ENCODE measurements around the gene FAM20C.
A peak's percentile ranks its signal among the peaks of the same experiment; 100 is the strongest.

FAM20C gene

DNA sequence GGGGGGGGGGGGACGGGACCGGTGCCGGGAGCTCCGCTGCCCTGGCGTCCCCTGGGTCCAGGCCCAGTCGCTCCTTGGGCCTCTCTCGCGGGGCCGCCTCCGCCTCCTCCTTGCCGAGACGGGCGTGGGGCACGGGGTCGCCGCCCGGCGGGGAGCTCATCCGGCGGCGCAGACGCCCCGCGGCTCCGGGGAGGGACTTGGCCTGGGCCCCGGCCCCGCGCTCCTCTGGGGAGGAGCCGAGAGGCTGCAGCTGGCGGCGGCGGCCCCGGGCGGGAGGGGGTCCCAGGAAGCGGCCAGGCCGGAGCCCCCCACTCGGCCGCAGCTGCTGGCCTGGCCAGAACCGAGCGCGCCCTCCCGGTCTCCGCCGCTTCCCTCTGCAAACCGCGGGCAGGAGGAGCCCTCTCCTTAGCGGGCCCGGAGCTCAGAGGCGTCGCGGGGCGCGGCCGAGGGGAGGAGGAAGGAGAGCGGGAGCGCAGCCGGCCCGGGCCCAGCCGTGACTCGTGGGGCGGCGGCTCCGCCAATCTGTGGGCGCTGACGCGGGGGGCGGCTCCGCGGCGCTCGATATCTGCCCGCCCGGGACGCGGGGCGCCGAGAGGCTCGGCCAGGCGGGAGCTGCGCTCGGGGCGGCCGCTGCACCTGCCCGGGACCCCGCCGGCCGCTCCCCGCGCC lies at the start of gene FAM20C:
TSS of gene FAM20C (plus strand) at position 591 of the 669 bp plus-strand sequence. CDS start 629 bp downstream, outside the sequence.
- peak in 1 of 2 donors; percentile 4 for DNase-seq (ENCODE audit: low read depth in 2 of 2)

- no peak for DNase-seq (ENCODE audit: low read depth in 2 of 2)
Observed at GRCh38 chr7:143145-143751, 49.1 kb upstream of the FAM20C start.

DNA sequence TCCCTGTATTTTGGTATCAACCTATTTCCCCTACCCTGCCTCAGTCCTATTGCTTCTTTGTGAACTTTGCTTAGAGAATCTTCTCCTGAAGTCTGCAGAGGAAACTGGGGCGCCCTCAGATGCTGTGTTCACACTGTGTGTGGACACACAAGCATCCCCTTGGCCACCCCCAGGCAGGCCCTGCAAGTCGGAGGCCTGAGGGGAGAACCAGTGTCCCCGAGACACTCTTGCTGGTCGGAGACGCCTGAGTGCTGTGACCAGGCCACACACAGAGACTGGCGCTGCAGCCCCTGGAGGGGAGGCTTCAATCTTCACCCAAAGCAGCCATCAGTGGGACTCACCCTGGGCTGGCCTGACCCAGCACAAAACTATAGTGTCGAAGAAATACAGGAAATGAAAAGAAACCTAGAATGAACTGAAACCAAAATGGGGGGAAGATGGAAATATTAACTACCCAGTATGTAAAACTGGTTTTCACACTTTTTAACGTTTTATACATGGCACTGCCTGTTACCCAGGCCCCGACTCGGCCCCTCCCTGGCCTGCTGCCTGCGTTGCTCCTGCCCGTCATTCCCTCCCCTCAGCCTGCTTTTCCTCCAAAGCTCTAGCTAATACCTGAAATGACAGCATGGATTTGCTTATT lies 48.4 kb upstream of the FAM20C start:
- DNase-seq (ENCODE audit: low read depth in 2 of 2): no peak

- DNase-seq (ENCODE audit: low read depth in 2 of 2): no peak
Observed at GRCh38 chr7:144454-144826, 47.9 kb upstream of the FAM20C start.

DNA sequence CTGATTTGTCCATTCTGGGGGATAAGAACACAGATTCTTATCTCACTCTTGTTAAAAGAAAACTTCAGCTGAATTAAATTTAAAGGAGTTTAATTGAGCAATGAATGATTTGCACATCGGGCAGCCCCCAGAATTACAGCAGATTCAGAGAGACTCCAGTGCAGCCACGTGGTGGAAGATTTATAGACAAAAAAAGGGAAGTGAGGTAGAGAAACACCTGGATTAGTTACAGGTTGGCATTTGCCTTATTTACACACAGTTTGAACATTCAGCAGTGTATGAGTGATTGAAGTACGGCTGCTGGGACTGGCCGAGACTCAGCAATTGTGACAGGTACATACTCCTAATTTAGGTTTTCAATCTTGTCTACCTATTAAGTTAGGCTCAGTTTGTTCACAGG lies 46.5 kb upstream of the FAM20C start:
- no peak for DNase-seq (ENCODE audit: low read depth in 2 of 2)

DNA sequence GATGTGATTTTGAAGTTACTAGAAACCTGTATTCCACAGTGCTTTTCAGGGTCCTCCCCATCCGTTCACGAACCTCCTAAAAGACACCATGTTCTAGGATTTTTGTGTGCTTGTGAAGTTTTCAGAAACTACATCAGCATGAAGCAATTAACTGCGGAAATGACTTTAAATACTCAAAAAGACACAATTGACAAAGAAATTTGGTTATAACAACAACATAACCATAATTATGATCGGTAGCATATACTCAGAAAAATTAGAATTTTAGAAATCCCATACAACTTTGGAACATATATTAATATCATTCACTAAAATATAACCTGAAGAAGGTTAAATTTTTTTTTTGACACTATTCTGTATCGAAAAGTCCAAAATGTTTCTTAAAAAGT lies 43.8 kb upstream of the FAM20C start:
- no peak for DNase-seq (ENCODE audit: low read depth in 2 of 2)

GRCh38 chr7:148932-149790 lies 43.2 kb upstream of the FAM20C start:
- peak; percentile 94 to 97 for DNase-seq (ENCODE audit: low read depth in 2 of 2)

DNA sequence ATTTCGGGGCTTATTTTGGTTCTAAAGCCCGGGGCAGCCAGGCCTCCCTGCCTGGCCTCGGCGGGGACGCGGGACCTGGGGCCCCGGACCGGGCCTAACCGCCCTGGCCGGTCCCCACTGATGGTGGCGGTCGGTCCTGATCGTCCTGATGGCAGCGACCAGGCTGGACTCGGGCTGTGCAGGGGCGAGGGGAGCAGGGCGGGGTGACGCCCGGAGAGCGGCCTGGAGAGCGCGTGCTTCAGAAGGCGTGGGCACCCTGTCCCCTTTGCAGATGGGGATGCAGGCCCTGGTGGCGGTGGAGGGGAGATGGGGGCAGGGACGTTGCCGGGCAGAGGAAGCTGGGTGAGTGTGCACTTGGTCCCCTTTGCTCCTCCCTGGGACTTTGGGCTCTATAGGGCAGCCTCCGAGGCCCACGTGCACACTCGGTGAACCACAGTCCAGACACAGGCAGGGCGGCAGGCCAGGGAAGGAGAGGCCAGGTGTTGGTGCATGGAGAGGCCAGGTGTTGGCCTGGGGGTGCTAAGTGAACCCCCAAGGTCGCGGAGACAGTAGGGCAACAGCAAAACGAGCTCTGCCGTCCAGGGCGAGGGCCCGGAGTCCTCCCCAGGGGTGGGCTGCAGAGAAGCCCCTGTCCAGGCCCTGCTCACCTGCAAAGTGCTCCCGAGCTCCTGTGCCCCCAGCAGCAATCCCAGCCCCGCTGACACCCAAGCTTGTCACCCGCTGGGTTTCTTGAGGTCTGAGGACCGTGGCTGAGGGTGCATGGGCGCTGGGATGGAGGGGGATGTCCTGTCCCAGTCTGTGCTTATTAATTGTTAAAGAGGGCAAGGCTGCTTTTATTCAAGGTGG lies 42.4 kb upstream of the FAM20C start:
- DNase-seq (ENCODE audit: low read depth in 2 of 2): peak; percentile 3 to 8

GRCh38 chr7:150811-151221 lies 41.6 kb upstream of the FAM20C start:
- no peak for DNase-seq (ENCODE audit: low read depth in 2 of 2)

DNA sequence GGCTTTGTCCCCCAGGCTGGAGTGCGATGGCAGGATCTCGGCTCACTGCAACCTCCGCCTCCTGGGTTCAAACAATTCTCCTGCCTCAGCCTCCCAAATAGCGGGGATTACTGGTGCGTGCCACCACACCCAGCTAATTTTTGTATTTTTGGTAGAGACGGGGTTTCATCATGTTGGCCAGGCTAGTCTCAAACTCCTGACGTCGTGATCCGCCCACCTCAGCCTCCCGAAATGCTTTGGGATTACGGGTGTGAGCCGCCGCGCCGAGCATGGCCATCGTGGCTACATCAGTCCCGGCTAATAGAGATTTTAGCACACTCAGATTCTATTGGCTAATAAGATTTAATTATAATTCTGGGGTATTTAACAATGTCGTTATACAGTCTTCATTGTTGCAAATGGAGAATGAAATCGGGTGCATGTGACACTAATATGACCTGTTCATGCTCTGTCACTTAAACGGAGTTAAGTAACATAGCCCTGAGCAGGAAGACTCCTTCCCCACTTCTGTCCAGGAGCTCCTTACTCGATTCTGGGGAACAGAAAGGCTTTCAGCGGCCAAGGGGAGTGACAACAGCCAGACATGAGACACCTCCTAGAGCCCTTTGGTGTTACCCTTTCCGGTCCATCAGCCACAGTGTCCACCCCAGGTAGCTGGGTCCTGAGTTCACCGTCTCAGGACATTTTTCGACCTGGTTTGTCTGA lies 40.9 kb upstream of the FAM20C start:
- DNase-seq (ENCODE audit: low read depth in 2 of 2): no peak

DNA sequence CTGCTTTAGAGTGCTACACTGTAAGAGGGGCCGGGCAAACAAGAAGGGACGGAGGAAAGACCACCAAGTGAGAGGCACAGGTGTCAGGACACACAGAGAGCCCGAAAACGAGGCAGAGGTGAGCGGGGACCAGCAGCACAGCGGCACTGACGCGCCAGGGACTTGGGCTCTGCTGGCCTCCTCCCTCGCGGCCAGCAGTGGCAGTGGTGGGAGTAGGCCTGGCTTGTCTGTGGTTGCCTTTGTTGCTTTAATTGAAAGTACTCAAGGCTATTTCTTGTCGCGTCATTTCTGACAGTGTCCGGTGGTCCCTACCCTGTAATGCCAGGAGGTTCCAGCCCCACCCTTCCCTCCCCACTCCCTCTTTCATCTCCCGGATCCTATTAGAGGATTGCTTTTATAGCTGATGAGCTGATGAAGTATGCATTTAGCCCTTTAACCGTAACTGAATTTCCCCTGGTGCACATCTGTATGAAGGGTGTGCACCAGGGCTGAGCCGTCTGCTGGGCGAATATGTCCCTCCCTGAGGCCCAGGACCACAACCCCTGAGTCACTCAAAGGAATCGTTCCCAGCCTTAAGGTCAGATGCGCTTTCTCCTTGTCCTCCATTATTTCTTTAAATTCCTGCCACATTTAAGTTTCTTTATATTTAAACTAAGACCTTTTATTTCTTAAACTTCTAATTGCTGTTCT lies 39.5 kb upstream of the FAM20C start:
- no peak for DNase-seq (ENCODE audit: low read depth in 2 of 2)

DNA sequence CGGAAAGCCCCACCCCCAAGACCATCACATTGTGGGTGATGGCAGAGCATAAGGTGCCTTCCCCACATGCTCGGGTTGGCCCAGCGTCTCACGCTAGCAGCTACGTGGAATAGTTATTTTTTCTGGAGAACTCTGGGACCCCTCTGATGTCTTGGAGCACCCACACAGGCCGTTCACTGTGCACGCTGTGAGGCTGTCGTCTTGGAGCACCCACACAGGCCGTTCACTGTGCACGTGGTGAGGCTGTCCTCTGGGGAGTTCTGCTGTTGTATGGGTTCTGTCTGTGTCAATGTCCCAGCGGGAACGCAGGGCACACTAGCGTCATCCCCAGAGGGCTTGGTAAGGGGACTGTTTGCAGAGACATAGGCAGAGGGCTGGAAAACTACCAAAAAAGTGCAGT lies 38.8 kb upstream of the FAM20C start:
- DNase-seq (ENCODE audit: low read depth in 2 of 2): no peak

DNA sequence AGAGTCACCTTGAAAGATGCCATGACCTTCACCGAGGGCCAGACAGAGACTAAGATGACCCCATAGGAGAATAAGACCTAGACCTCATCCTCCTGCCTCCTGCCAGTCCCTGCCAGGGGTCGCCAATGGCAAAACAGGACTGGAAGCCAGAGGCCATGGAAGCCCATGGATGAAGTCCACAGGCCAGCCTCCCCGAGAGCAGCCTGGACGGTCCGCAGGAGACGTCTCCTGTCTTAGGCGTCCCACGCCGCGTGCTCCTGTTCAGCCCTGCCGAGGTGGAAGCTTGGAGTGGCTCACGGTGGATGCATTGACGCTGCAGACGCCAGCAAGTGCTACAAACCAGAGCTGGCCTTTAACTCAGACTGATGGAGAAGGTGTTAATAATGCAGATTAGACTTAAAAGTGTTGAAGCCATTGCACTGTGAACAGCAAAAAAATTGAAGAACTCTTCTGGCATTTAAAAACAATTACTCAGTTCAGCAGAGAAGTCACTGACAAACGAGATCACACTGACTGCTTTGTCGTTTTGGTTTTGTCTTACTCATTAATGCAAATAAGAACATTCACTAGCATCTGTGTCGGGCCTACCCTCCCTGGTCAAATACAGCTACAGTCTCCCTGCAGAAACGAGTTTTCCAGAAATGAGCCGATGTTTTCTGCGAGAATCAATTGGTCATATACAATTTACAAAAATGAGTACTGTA lies 38.1 kb upstream of the FAM20C start:
- DNase-seq (ENCODE audit: low read depth in 2 of 2): no peak

DNA sequence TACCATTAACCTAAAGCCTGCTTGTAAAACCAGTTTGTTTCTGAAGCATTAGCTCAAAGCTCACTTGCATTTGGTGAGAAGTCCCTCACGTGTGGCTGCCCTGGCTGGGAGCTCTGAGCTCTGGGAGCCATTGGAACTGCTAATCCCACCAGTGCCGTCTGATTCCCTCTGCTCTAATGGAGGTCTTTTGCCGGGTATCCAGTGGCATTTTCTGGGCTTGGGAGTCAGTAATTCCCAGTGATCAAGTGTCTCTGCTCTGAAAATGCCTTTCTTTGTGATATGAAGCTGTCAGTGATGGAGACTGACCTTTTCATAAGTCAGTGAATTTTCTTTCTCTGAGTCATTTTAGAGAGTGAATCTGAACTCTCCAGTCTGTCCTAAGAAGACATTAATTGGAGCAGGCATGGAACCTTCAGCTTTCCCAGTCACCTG lies 36.9 kb upstream of the FAM20C start:
- no peak for DNase-seq (ENCODE audit: low read depth in 2 of 2)

GRCh38 chr7:156111-157007 lies 36.0 kb upstream of the FAM20C start:
- DNase-seq (ENCODE audit: low read depth in 2 of 2): no peak

GRCh38 chr7:157008-157310 lies 35.4 kb upstream of the FAM20C start:
- no peak for DNase-seq (ENCODE audit: low read depth in 2 of 2)

- DNase-seq (ENCODE audit: low read depth in 2 of 2): no peak
Observed at GRCh38 chr7:157771-158625, 34.4 kb upstream of the FAM20C start.

DNA sequence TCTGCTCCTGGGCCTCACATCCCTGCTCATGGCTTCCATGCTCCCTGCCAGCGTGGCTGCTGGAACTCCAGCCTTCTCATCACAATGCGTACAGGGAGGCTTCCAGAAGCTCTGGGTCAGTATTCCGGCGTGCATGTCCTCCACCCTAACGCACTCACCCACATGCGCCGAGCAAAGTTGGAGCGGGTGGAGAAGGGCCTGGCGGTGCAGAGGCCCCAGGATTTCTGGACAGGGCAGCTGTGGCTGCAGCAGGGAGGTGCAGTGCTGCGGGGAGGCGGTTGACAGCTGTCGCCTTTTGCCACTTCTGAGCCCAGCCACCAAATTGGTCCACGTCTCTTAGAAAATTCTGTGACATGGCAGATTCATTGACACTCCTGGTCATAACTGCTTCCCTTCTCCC lies 33.6 kb upstream of the FAM20C start:
- no peak for DNase-seq (ENCODE audit: low read depth in 2 of 2)
